Measurements from ENCODE around the gene LYAR.
A peak's percentile ranks its signal among the peaks of the same experiment; 100 is the strongest.

LYAR gene, protein sequence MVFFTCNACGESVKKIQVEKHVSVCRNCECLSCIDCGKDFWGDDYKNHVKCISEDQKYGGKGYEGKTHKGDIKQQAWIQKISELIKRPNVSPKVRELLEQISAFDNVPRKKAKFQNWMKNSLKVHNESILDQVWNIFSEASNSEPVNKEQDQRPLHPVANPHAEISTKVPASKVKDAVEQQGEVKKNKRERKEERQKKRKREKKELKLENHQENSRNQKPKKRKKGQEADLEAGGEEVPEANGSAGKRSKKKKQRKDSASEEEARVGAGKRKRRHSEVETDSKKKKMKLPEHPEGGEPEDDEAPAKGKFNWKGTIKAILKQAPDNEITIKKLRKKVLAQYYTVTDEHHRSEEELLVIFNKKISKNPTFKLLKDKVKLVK

DNA sequence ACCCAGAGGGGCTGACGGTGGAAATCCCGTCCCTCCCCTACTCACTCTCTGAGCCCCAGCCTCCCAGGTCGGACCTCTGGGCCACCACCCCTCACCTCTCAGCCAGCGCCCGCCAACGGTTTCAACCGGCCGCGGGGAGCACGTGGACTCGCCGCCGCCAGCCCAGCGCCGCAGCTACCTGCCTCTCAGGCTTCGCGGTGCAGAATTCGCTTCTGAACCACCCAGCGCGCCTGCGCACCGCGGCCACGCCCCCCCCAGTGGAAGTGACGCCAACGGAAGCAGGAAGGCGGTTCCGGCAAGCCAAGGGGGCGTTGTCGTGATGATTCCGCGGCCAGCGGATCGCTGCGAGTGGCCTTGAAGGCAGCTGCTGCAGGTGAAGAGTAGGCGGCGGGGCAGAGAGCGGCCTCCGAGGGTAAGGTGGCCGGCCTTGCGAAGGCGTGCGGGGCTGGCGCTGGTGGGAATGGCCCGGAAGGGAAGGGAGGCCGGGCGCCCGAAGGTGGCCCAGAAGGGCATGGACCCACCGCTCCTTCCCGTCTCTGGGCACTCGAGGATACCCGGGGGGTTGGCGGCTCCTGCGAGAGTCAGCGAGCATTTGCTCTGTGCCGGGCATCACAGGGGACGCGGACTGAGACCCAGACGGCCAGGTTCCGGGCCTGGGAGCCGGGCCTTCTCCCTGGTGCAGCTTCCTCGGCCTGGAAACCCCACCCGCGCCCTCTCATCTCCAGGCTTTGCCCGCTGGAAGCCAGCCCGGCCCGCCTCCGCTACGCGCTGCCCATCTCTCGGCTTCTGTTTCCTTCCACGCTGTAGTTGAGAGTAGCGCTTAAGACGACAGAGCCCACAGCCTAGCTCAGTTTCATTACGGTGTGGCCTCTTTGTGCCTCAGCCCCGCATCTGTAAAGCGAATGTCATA, at the start of gene LYAR, which contains the start of gene ZBTB49:
Gene LYAR, minus strand, starts transcription at position 214 of the 910 bp plus-strand sequence. CDS start 6,412 bp downstream, outside the sequence.
Gene ZBTB49, plus strand, starts transcription at position 311 of the 910 bp plus-strand sequence. CDS start 9,695 bp downstream, outside the sequence.
- peak within 1 kb of the TSS; percentile 94 for H3K4me3 ChIP-seq (ENCODE audit: control insufficient read depth, low read depth, low read length)
- TF ChIP-seq, protein P1, sequence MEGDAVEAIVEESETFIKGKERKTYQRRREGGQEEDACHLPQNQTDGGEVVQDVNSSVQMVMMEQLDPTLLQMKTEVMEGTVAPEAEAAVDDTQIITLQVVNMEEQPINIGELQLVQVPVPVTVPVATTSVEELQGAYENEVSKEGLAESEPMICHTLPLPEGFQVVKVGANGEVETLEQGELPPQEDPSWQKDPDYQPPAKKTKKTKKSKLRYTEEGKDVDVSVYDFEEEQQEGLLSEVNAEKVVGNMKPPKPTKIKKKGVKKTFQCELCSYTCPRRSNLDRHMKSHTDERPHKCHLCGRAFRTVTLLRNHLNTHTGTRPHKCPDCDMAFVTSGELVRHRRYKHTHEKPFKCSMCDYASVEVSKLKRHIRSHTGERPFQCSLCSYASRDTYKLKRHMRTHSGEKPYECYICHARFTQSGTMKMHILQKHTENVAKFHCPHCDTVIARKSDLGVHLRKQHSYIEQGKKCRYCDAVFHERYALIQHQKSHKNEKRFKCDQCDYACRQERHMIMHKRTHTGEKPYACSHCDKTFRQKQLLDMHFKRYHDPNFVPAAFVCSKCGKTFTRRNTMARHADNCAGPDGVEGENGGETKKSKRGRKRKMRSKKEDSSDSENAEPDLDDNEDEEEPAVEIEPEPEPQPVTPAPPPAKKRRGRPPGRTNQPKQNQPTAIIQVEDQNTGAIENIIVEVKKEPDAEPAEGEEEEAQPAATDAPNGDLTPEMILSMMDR (conservative IDR thresholded peaks at IDR 0.05; ENCODE audit: control insufficient read depth, insufficient read depth, low read depth, low read length): no peak
- peak; percentile 82 for DNase-seq (ENCODE audit: low read depth)

DNA sequence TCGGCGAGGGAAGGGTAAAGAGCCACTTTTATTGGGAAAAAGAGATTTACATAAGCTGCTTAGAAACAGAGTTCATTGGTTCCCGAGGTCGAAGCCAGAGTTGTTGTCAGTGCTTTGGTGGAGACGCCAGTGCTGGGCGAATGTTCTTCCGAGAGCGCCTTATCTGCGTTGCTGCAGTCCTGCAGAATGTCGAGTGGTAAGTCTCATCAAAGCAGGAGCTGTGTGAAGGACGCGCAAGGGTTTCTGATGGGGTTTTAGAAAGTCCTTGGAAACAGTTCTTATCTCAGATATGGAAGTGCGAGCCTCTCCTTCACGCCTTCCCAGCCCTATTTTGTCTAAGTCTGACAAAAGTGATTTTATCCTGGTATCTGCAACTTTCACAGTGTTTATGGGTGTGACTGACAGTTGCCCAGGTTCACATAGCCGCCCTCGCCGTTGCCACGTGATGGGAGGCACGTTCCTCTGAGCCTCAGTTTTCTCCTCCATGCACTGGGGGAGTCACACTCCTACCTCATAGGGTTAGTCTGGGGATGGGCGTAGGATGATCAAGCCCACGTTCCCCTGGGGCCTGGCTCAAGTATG, 49.6 kb upstream of the LYAR start:
- no peak for DNase-seq (ENCODE audit: low read depth)
- no peak overlapping the region for H3K4me3 ChIP-seq (ENCODE audit: control insufficient read depth, low read depth, low read length)
- TF ChIP-seq, protein P1 (conservative IDR thresholded peaks at IDR 0.05; ENCODE audit: control insufficient read depth, insufficient read depth, low read depth, low read length): no peak

DNA sequence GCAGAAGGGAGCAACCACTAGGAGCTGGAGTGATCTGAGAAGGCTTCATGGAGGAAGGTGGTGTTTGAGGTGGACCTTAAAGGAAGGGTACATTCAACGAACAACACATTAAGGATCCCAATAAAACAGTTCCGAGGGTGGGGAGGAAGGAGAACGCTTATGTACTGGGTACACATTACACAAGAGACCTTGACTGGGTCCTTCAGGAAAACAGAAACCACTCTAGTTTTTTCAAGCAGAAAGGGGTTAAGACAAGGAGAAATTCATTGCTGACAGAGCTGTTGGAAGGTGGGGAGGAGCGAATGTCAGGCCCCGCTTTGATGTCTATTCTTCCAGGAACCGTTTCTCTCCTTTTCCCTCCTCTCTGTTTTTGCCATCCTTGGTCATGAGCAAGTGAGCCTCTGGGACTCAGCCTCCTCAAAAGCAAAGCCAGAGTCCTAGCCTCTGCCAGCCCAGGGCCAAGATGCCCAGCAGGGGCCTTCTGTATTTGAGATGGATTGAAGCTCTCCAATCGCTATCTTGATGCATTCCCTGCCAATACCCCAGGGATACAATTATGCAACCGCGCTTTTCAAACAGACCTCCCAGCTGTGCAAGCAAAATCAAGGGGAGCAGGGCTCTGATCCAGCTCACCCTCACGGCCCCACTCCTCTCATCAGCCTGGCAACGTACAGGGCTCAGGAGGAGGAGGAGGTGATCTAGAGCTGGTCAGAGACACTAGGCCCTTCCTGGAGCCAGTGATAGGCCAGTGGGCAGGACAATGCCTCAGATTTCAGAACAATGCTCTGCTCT, 48.5 kb upstream of the LYAR start:
- DNase-seq (ENCODE audit: low read depth): no peak
- H3K4me3 ChIP-seq (ENCODE audit: control insufficient read depth, low read depth, low read length): no peak overlapping the region
- TF ChIP-seq, protein P1 (conservative IDR thresholded peaks at IDR 0.05; ENCODE audit: control insufficient read depth, insufficient read depth, low read depth, low read length): no peak

DNA sequence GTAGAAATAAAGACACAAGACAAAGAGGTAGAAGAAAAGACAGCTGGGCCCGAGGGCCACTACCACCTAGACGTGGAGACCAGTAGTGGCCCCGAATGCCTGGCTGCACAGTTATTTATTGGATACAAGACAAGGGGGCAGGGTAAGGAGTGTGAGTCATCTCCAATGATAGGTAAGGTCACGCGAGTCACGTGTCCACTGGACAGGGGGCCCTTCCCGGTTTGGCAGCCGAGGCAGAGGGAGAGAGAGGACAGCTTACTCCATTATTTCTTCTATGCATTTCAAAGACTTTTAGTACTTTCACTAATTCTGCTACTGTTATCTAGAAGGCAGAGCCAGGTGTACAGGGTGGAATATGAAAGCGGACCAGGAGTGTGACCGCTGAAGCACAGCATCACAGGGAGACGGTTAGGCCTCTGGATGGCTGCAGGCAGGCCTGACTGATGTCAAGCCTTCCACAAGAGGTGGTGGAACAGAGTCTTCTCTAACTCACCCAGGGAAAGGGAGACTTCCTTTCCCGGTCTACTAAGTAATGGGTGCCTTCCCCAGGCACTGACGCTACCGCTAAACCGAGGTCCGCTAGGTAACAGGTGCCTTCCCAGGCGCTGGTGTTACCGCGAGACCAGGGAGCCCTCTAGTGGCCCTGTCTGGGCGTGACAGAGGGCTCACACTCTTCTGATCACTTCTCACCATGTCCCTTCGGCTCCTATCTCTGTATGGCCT, 45.0 kb upstream of the LYAR start:
- H3K4me3 ChIP-seq (ENCODE audit: control insufficient read depth, low read depth, low read length): no peak overlapping the region
- TF ChIP-seq, protein P1 (conservative IDR thresholded peaks at IDR 0.05; ENCODE audit: control insufficient read depth, insufficient read depth, low read depth, low read length): peak; percentile 77
- DNase-seq (ENCODE audit: low read depth): peak; percentile 37

DNA sequence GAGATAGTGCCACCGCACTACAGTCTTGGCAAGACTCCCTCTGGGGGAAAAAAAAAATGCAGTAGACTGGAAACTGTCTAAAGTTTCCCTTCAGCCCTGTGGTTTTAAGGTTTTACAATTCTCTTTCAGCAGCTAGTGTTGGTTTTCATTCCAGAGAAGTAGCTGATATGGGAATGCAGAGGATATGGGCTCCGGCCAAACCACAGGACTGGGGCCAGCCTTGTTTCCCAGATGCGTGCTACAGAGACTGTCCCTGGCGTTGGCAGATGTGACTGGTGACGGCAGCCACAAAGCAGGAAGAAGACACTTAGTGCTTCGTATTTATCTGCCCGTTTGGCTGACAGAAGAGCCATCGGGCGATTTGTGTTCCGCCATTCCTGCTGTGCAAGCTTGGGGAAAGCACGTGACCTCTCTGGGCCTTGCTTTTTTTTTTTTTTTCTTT, 43.3 kb upstream of the LYAR start:
- H3K4me3 ChIP-seq (ENCODE audit: control insufficient read depth, low read depth, low read length): no peak overlapping the region
- peak; percentile 49 for DNase-seq (ENCODE audit: low read depth)
- TF ChIP-seq, protein P1 (conservative IDR thresholded peaks at IDR 0.05; ENCODE audit: control insufficient read depth, insufficient read depth, low read depth, low read length): no peak

Measured in fibroblast of mammary gland (primary cell).